ENCODE measurements around the gene CPA2. TPM values are rescaled to one million over a fixed set of nuclear protein-coding genes. Genes with fewer than 3 reads are reported as not detected.

The CPA2 gene
- total and polyA plus RNA-seq, 2 experiments from 2014 or later: not detected

DNA sequence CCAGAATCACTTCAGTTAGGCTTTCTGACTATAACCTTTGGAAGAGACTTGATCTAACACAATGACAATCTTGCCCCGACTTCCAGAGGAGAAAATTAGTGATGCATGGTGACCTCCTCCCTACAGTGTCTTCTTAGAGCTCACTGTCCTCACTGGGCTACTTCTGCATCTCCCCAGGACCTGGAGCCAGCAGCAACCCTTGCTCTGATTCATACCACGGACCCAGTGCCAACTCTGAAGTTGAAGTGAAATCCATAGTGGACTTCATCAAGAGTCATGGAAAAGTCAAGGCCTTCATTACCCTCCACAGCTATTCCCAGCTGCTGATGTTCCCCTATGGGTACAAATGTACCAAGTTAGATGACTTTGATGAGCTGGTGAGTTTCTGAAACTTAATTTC, 12.6 kb downstream of the CPA2 start:
- Mint-ChIP-seq H3K4me3 (no peak overlapping the region), H3K27ac (no peak overlapping the region), H3K9me3 (no peaks in the 10 kb centered on the region; the same call in 2 of the 3 replicates), H3K4me1 (peaks cover 24% of the 10 kb centered on the region), H3K36me3 (ENCODE audit: low read depth) (no peaks in the 10 kb centered on the region; the same call in 2 of the 3 replicates), H3K27me3 (ENCODE audit: insufficient read depth, low read depth, poor library complexity) (peaks cover 8% of the 10 kb centered on the region)
- Histone ChIP-seq H3K79me2 (replicated peaks; ENCODE audit: insufficient read depth) (no peaks in the 10 kb centered on the region), H3K36me3 (ENCODE audit: insufficient read depth) (no peaks in the 10 kb centered on the region), H3K4me2 (no peak overlapping the region), H3K27me3 (ENCODE audit: insufficient read depth) (no peaks in the 10 kb centered on the region), H3K27ac (ENCODE audit: low read depth) (no peak overlapping the region), H2AFZ (no peak overlapping the region), H3K4me3 (no peak overlapping the region), H3K4me1 (ENCODE audit: insufficient read depth) (peaks cover 22% of the 10 kb centered on the region), H4K20me1 (replicated peaks; ENCODE audit: insufficient read depth) (no peaks in the 10 kb centered on the region), H3K9me2 (ENCODE audit: insufficient read depth) (peaks cover 20% of the 10 kb centered on the region), H3F3A (replicated peaks; ENCODE audit: low read depth) (no peaks in the 10 kb centered on the region)
- DNase-seq (ENCODE audit: low spot score) (no peak), ATAC-seq (no peak)
- TF ChIP-seq, protein P1, sequence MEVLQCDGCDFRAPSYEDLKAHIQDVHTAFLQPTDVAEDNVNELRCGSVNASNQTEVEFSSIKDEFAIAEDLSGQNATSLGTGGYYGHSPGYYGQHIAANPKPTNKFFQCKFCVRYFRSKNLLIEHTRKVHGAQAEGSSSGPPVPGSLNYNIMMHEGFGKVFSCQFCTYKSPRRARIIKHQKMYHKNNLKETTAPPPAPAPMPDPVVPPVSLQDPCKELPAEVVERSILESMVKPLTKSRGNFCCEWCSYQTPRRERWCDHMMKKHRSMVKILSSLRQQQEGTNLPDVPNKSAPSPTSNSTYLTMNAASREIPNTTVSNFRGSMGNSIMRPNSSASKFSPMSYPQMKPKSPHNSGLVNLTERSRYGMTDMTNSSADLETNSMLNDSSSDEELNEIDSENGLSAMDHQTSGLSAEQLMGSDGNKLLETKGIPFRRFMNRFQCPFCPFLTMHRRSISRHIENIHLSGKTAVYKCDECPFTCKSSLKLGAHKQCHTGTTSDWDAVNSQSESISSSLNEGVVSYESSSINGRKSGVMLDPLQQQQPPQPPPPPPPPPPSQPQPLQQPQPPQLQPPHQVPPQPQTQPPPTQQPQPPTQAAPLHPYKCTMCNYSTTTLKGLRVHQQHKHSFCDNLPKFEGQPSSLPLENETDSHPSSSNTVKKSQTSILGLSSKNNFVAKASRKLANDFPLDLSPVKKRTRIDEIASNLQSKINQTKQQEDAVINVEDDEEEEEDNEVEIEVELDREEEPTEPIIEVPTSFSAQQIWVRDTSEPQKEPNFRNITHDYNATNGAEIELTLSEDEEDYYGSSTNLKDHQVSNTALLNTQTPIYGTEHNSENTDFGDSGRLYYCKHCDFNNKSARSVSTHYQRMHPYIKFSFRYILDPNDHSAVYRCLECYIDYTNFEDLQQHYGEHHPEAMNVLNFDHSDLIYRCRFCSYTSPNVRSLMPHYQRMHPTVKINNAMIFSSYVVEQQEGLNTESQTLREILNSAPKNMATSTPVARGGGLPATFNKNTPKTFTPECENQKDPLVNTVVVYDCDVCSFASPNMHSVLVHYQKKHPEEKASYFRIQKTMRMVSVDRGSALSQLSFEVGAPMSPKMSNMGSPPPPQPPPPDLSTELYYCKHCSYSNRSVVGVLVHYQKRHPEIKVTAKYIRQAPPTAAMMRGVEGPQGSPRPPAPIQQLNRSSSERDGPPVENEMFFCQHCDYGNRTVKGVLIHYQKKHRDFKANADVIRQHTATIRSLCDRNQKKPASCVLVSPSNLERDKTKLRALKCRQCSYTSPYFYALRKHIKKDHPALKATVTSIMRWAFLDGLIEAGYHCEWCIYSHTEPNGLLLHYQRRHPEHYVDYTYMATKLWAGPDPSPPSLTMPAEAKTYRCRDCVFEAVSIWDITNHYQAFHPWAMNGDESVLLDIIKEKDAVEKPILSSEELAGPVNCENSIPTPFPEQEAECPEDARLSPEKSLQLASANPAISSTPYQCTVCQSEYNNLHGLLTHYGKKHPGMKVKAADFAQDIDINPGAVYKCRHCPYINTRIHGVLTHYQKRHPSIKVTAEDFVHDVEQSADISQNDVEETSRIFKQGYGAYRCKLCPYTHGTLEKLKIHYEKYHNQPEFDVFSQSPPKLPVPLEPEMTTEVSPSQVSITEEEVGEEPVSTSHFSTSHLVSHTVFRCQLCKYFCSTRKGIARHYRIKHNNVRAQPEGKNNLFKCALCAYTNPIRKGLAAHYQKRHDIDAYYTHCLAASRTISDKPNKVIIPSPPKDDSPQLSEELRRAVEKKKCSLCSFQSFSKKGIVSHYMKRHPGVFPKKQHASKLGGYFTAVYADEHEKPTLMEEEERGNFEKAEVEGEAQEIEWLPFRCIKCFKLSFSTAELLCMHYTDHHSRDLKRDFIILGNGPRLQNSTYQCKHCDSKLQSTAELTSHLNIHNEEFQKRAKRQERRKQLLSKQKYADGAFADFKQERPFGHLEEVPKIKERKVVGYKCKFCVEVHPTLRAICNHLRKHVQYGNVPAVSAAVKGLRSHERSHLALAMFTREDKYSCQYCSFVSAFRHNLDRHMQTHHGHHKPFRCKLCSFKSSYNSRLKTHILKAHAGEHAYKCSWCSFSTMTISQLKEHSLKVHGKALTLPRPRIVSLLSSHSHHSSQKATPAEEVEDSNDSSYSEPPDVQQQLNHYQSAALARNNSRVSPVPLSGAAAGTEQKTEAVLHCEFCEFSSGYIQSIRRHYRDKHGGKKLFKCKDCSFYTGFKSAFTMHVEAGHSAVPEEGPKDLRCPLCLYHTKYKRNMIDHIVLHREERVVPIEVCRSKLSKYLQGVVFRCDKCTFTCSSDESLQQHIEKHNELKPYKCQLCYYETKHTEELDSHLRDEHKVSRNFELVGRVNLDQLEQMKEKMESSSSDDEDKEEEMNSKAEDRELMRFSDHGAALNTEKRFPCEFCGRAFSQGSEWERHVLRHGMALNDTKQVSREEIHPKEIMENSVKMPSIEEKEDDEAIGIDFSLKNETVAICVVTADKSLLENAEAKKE (CRISPR knock-in tag; IDR thresholded peaks at IDR 0.05): no peak
- TF ChIP-seq ZNF114 (CRISPR knock-in tag; IDR thresholded peaks at IDR 0.05) (no peak), NANOG (IDR thresholded peaks at IDR 0.05; ENCODE audit: borderline replicate concordance) (no peak), JUNB (IDR thresholded peaks at IDR 0.05; ENCODE audit: unreplicated experiment) (no peak), CREB1 (CRISPR knock-in tag; IDR thresholded peaks at IDR 0.05; ENCODE audit: low read depth) (no peak), STAT1 (IDR thresholded peaks at IDR 0.05; ENCODE audit: unreplicated experiment) (no peak), POLR2AphosphoS5 (IDR thresholded peaks at IDR 0.05; ENCODE audit: low read depth) (no peak), EZH2phosphoT487 (IDR thresholded peaks at IDR 0.05; ENCODE audit: unreplicated experiment) (no peak), EZH2 (IDR thresholded peaks at IDR 0.05; ENCODE audit: low read depth, unreplicated experiment) (no peak), ZNF331 (CRISPR knock-in tag; IDR thresholded peaks at IDR 0.05; ENCODE audit: low read depth) (no peak)
- TF ChIP-seq, protein P2, sequence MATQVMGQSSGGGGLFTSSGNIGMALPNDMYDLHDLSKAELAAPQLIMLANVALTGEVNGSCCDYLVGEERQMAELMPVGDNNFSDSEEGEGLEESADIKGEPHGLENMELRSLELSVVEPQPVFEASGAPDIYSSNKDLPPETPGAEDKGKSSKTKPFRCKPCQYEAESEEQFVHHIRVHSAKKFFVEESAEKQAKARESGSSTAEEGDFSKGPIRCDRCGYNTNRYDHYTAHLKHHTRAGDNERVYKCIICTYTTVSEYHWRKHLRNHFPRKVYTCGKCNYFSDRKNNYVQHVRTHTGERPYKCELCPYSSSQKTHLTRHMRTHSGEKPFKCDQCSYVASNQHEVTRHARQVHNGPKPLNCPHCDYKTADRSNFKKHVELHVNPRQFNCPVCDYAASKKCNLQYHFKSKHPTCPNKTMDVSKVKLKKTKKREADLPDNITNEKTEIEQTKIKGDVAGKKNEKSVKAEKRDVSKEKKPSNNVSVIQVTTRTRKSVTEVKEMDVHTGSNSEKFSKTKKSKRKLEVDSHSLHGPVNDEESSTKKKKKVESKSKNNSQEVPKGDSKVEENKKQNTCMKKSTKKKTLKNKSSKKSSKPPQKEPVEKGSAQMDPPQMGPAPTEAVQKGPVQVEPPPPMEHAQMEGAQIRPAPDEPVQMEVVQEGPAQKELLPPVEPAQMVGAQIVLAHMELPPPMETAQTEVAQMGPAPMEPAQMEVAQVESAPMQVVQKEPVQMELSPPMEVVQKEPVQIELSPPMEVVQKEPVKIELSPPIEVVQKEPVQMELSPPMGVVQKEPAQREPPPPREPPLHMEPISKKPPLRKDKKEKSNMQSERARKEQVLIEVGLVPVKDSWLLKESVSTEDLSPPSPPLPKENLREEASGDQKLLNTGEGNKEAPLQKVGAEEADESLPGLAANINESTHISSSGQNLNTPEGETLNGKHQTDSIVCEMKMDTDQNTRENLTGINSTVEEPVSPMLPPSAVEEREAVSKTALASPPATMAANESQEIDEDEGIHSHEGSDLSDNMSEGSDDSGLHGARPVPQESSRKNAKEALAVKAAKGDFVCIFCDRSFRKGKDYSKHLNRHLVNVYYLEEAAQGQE (IDR thresholded peaks at IDR 0.05; ENCODE audit: unreplicated experiment): no peak
- TF ChIP-seq, protein P3, sequence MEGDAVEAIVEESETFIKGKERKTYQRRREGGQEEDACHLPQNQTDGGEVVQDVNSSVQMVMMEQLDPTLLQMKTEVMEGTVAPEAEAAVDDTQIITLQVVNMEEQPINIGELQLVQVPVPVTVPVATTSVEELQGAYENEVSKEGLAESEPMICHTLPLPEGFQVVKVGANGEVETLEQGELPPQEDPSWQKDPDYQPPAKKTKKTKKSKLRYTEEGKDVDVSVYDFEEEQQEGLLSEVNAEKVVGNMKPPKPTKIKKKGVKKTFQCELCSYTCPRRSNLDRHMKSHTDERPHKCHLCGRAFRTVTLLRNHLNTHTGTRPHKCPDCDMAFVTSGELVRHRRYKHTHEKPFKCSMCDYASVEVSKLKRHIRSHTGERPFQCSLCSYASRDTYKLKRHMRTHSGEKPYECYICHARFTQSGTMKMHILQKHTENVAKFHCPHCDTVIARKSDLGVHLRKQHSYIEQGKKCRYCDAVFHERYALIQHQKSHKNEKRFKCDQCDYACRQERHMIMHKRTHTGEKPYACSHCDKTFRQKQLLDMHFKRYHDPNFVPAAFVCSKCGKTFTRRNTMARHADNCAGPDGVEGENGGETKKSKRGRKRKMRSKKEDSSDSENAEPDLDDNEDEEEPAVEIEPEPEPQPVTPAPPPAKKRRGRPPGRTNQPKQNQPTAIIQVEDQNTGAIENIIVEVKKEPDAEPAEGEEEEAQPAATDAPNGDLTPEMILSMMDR (conservative IDR thresholded peaks at IDR 0.05; ENCODE audit: low read depth in 2 of 2): no peak
- TF ChIP-seq, protein P4, sequence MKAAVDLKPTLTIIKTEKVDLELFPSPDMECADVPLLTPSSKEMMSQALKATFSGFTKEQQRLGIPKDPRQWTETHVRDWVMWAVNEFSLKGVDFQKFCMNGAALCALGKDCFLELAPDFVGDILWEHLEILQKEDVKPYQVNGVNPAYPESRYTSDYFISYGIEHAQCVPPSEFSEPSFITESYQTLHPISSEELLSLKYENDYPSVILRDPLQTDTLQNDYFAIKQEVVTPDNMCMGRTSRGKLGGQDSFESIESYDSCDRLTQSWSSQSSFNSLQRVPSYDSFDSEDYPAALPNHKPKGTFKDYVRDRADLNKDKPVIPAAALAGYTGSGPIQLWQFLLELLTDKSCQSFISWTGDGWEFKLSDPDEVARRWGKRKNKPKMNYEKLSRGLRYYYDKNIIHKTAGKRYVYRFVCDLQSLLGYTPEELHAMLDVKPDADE (IDR thresholded peaks at IDR 0.05): no peak
